K562 (cell line): Measurements from ENCODE around the gene POLR2J. TPM values are rescaled to one million over a fixed set of nuclear protein-coding genes. Genes with fewer than 3 reads are reported as not detected.

ENCODE experiments used
- ATAC-seq: fragments of 200-7000 bp; cut with Tn5 transposase; 3 replicates; pipeline ENCODE4 v1.9.1; 2020; ENCODE audit warnings: moderate library complexity
- BruUV-seq: library from RNA; stranded (reverse); fragments of 400-500 nt; replicated peaks from 2 replicates; lab custom pipeline; 2021; lab: Mats Ljungman, UMichigan
- CTCF ChIA-PET: fragments of 300-600 bp; formaldehyde crosslinking; extraction: SDS; loops from one replicate; lab custom pipeline; 2021; ENCODE audit warnings: low intra/inter-chr PET ratio; lab: Yijun Ruan, JAX
- POLR2A ChIA-PET: fragments of 300-600, 350-650 bp; sonication (Branson Sonifier 250); formaldehyde crosslinking; extraction: SDS; loops from one replicate; lab custom pipeline; 2021; ENCODE audit warnings: antibody characterized with exemption, inconsistent platforms; lab: Yijun Ruan, JAX
- DNase-seq, 4 experiments: peaks; one replicate each; pipeline versions ENCODE4 v3.0.0 to v3.0.0-alpha.2; 2011 to 2018; ENCODE audit warnings: low spot score in 3 of 4, mixed read lengths in 3 of 4; ENCODE audit errors: extremely low read depth in 1 of 4
- FAIRE-seq: peaks from 2 replicates; lab custom pipeline; 2011; peaks lifted over from hg19 to GRCh38; lab: Jason Lieb, UNC
- H2AFZ ChIP-seq: 2 replicates; pipeline ENCODE4 v1.6.0; 2011; ENCODE audit warnings: low read depth, low read length, control low read depth, inconsistent platforms
- H3K27ac ChIP-seq: fragments of 200-600 bp; 3 replicates; pipeline ENCODE4 v1.8.0; 2011; ENCODE audit warnings: low read depth, mild to moderate bottlenecking, control low read depth, inconsistent platforms, low read length, moderate library complexity, mixed read lengths; ENCODE audit errors: extremely low read depth
- H3K27me3 ChIP-seq, 2 experiments: fragments of 300-600 bp in 1 of 2; 2 replicates in 1 of 2; 3 replicates in 1 of 2; pipeline versions ENCODE4 v1.6.0 to v1.8.0; 2011; ENCODE audit warnings: inconsistent platforms in 2 of 2, low read length in 2 of 2, mild to moderate bottlenecking in 1 of 2, mixed read lengths in 1 of 2, moderate library complexity in 1 of 2; ENCODE audit not compliant: control insufficient read depth in 2 of 2, insufficient read depth in 2 of 2
- H3K36me3 ChIP-seq: fragments of 300-600 bp; 3 replicates; pipeline ENCODE4 v1.8.0; 2011; ENCODE audit warnings: mild to moderate bottlenecking, low read length, inconsistent platforms; ENCODE audit not compliant: control insufficient read depth, insufficient read depth
- H3K4me1 ChIP-seq, 2 experiments: fragments of 200-600 bp in 1 of 2; replicated peaks in 1 of 2; 2 replicates in 1 of 2; 3 replicates in 1 of 2; pipeline versions ENCODE4 v1.5.1 to v1.8.0; 2011; ENCODE audit warnings: inconsistent platforms in 2 of 2, low read length in 2 of 2, mild to moderate bottlenecking in 1 of 2, mixed read lengths in 1 of 2, moderate library complexity in 1 of 2; ENCODE audit not compliant: control insufficient read depth in 2 of 2, insufficient read depth in 2 of 2
- H3K4me2 ChIP-seq: 2 replicates; pipeline ENCODE4 v1.6.1; 2011; ENCODE audit warnings: low read length, control low read depth, inconsistent platforms, mixed read lengths; ENCODE audit not compliant: insufficient read depth
- H3K4me3 ChIP-seq: fragments of 200-600 bp; sonication (generic), shearing (Covaris generic); 2 replicates; pipeline ENCODE4 v1.5.1; 2016; ENCODE audit warnings: control low read depth, inconsistent platforms
- H3K79me2 ChIP-seq: fragments of 200-600 bp; 3 replicates; pipeline ENCODE4 v1.8.0; 2011; ENCODE audit warnings: low read length, inconsistent platforms; ENCODE audit not compliant: control insufficient read depth, insufficient read depth
- H3K9ac ChIP-seq, 2 experiments: 2 replicates each; pipeline versions ENCODE4 v1.6.0 to v1.6.1; 2011; ENCODE audit warnings: low read depth in 2 of 2, low read length in 2 of 2, control low read depth in 1 of 2, inconsistent platforms in 1 of 2, mild to moderate bottlenecking in 1 of 2, mixed read lengths in 1 of 2; ENCODE audit not compliant: insufficient read depth in 1 of 2
- H3K9me1 ChIP-seq: one replicate; pipeline ENCODE4 v1.6.0; 2011; ENCODE audit warnings: inconsistent platforms, mild to moderate bottlenecking, low read length, moderate library complexity; ENCODE audit not compliant: control insufficient read depth, insufficient read depth
- H3K9me3 ChIP-seq: replicated peaks from 2 replicates; pipeline ENCODE4 v1.5.1; 2011; ENCODE audit warnings: low read depth, low read length, inconsistent platforms; ENCODE audit not compliant: control insufficient read depth, insufficient read depth
- H4K20me1 ChIP-seq: replicated peaks from 2 replicates; pipeline ENCODE4 v1.6.1; 2011; ENCODE audit warnings: low read length, inconsistent platforms, mixed read lengths; ENCODE audit not compliant: control insufficient read depth, insufficient read depth
- NR2C1 ChIP-seq, 2 experiments: fragments of 450-650 bp; IDR thresholded peaks; 2 replicates each; pipeline ENCODE4 v1.6.1; 2017; ENCODE audit warnings: mild to moderate bottlenecking in 2 of 2, antibody characterized with exemption in 1 of 2, inconsistent platforms in 1 of 2, missing compliant biosample characterization in 1 of 2, missing genetic modification characterization in 1 of 2
- TCFL5 ChIP-seq: fragments of 250-450 bp; sonication (Bioruptor Pico); conservative IDR thresholded peaks from 2 replicates; pipeline ENCODE4 v1.6.1; 2021; ENCODE audit warnings: mild to moderate bottlenecking, moderate library complexity, matching md5 sums
- ZNF121 ChIP-seq: sonication (generic); formaldehyde crosslinking; conservative IDR thresholded peaks from 2 replicates; pipeline ENCODE4 v1.8.0; 2022; ENCODE audit warnings: missing genetic modification reagents
- ZNF232 ChIP-seq: sonication (generic); formaldehyde crosslinking; IDR thresholded peaks from 2 replicates; pipeline ENCODE4 v1.8.0; 2022; ENCODE audit warnings: mild to moderate bottlenecking, missing genetic modification reagents
- WGBS: fragments of 100-300 bp; shearing (Covaris generic); methylation state at CpG from one replicate; pipeline ENCODE4 v1.1.6; 2016; ENCODE audit warnings: low coverage, mixed read lengths; ENCODE audit not compliant: insufficient coverage; ENCODE audit errors: missing lambda C conversion rate; 5-methylcytosine and 5-hydroxymethylcytosine counted together
- in situ Hi-C: fragments of 300-500 bp; cut with MboI; formaldehyde crosslinking; loops from 4 replicates; pipeline ENCODE4 v1.15.0; 2018; ENCODE audit warnings: inconsistent platforms, mixed read lengths
- intact Hi-C: fragments of 100-400 bp; cut with micrococcal nuclease; formaldehyde crosslinking; loops from 2 replicates; pipeline ENCODE4 v1.14.2; 2022
- polyA plus RNA-seq, 8 experiments: library from polyadenylated mRNA; depleted of rRNA in 4 of 8; stranded (reverse) in 5 of 8; unstranded in 3 of 8; fragments of >200 nt; fragmentation: Nextera tagmentation in 2 of 8; fragmentation: Illumina TruSeq in 1 of 8; extraction: Ambion mirVana in 2 of 8; extraction: Trizol in 1 of 8; gene quantifications; 2 replicates each; pipeline versions ENCODE4 v1.2.1 to v1.2.3, GENCODE V29; 2011 to 2014; ENCODE audit warnings: inconsistent platforms in 1 of 8, missing spikeins in 1 of 8
- total RNA-seq, 7 experiments: library from RNA; depleted of rRNA in 6 of 7; stranded (reverse); fragments of >200 nt in 6 of 7; fragmentation: Illumina TruSeq in 2 of 7; extraction: Trizol in 2 of 7; gene quantifications; 2 replicates each; pipeline versions ENCODE4 v1.2.1 to v1.2.3, GENCODE V29; 2011 to 2021; ENCODE audit warnings: low replicate concordance in 1 of 7
- TF ChIP-seq, protein P1 (sequence below): IDR thresholded peaks from 2 replicates; pipeline ENCODE4 v1.6.1; 2011; ENCODE audit warnings: borderline replicate concordance, low read depth, mild to moderate bottlenecking, moderate library complexity, low read length; ENCODE audit not compliant: insufficient read depth, poor library complexity, severe bottlenecking
- TF ChIP-seq, protein P2 (sequence below): sonication (generic); formaldehyde crosslinking; IDR thresholded peaks from 2 replicates; pipeline ENCODE4 v1.9.0; 2022; ENCODE audit warnings: mild to moderate bottlenecking, missing genetic modification reagents
- TF ChIP-seq, protein P3 (sequence below): sonication (generic); formaldehyde crosslinking; IDR thresholded peaks from 2 replicates; pipeline ENCODE4 v1.8.0; 2022; ENCODE audit warnings: mild to moderate bottlenecking, missing genetic modification reagents
- TF ChIP-seq, protein P4 (sequence below): fragments of 150-350 bp; conservative IDR thresholded peaks from 2 replicates; pipeline ENCODE4 v1.6.1; 2014; ENCODE audit warnings: low read length

The POLR2J gene
- total and polyA plus RNA-seq, 9 of the 15 experiments (the other 6 are each of a cell fraction or from before 2014, with no cell fraction given): 32.3 to 220 (median 113) TPM

- Histone ChIP-seq H2AFZ (no peak overlapping the region), H3K9me1 (no peaks in the 10 kb centered on the region), H3K27ac (no peak overlapping the region), H3K79me2 (no peaks in the 10 kb centered on the region), H3K4me1 (peaks cover 16 to 44% of the 10 kb centered on the region in 2 experiments), H4K20me1 (no peaks in the 10 kb centered on the region), H3K9ac (no peak overlapping the region), H3K36me3 (peaks cover 17% of the 10 kb centered on the region; the same call in 1 of the 3 replicates), H3K27me3 (no peaks in the 10 kb centered on the region), H3K4me3 (no peak overlapping the region), H3K4me2 (no peak overlapping the region), H3K9me3 (no peaks in the 10 kb centered on the region)
- FAIRE-seq: no peak
- TF ChIP-seq NR2C1 (IDR thresholded peaks at IDR 0.05) (peak; percentile 34; the same call in 1 of the 2 replicates), NR2C1 (tag; IDR thresholded peaks at IDR 0.05) (0 out of 2 replicates have a peak, but pooled peaks have one; percentile 19), ZNF121 (CRISPR knock-in tag) (peak; percentile 74), TCFL5 (CRISPR knock-in tag) (no peak), ZNF232 (CRISPR knock-in tag) (no peak)
- TF ChIP-seq, protein P1, sequence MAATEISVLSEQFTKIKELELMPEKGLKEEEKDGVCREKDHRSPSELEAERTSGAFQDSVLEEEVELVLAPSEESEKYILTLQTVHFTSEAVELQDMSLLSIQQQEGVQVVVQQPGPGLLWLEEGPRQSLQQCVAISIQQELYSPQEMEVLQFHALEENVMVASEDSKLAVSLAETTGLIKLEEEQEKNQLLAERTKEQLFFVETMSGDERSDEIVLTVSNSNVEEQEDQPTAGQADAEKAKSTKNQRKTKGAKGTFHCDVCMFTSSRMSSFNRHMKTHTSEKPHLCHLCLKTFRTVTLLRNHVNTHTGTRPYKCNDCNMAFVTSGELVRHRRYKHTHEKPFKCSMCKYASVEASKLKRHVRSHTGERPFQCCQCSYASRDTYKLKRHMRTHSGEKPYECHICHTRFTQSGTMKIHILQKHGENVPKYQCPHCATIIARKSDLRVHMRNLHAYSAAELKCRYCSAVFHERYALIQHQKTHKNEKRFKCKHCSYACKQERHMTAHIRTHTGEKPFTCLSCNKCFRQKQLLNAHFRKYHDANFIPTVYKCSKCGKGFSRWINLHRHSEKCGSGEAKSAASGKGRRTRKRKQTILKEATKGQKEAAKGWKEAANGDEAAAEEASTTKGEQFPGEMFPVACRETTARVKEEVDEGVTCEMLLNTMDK: no peak
- TF ChIP-seq, protein P2, sequence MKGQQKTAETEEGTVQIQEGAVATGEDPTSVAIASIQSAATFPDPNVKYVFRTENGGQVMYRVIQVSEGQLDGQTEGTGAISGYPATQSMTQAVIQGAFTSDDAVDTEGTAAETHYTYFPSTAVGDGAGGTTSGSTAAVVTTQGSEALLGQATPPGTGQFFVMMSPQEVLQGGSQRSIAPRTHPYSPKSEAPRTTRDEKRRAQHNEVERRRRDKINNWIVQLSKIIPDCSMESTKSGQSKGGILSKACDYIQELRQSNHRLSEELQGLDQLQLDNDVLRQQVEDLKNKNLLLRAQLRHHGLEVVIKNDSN (CRISPR knock-in tag): no peak
- TF ChIP-seq, protein P3, sequence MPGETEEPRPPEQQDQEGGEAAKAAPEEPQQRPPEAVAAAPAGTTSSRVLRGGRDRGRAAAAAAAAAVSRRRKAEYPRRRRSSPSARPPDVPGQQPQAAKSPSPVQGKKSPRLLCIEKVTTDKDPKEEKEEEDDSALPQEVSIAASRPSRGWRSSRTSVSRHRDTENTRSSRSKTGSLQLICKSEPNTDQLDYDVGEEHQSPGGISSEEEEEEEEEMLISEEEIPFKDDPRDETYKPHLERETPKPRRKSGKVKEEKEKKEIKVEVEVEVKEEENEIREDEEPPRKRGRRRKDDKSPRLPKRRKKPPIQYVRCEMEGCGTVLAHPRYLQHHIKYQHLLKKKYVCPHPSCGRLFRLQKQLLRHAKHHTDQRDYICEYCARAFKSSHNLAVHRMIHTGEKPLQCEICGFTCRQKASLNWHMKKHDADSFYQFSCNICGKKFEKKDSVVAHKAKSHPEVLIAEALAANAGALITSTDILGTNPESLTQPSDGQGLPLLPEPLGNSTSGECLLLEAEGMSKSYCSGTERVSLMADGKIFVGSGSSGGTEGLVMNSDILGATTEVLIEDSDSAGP (CRISPR knock-in tag): no peak
- TF ChIP-seq, protein P4, sequence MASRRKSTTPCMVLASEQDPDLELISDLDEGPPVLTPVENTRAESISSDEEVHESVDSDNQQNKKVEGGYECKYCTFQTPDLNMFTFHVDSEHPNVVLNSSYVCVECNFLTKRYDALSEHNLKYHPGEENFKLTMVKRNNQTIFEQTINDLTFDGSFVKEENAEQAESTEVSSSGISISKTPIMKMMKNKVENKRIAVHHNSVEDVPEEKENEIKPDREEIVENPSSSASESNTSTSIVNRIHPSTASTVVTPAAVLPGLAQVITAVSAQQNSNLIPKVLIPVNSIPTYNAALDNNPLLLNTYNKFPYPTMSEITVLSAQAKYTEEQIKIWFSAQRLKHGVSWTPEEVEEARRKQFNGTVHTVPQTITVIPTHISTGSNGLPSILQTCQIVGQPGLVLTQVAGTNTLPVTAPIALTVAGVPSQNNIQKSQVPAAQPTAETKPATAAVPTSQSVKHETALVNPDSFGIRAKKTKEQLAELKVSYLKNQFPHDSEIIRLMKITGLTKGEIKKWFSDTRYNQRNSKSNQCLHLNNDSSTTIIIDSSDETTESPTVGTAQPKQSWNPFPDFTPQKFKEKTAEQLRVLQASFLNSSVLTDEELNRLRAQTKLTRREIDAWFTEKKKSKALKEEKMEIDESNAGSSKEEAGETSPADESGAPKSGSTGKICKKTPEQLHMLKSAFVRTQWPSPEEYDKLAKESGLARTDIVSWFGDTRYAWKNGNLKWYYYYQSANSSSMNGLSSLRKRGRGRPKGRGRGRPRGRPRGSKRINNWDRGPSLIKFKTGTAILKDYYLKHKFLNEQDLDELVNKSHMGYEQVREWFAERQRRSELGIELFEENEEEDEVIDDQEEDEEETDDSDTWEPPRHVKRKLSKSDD: no peak
- ATAC-seq: no peak
- intact Hi-C loops: no loop called here
- no TSS peak for BruUV-seq
- ChIA-PET POLR2A (interaction anchor here (0.7 to 1.0 kb wide), 2 partner anchors 9 to 143 kb away, joined by 4 read pairs; no protein-coding TSS in a partner anchor), CTCF (no interaction called here)
- in situ Hi-C loops: no loop called here
- WGBS: 94% methylated on average over 15 of the region's 15 CpGs
- DNase-seq: no peak
These were observed 29.6 kb downstream of the POLR2J start for GRCh38 chr7:102449136-102449535.
